DOHH2 (cell line): ENCODE measurements around the gene VCL.

Source experiments
- H3F3A ChIP-seq: fragments of 200-600 bp; sonication (generic), shearing (Covaris generic); 2 replicates; pipeline ENCODE4 v1.6.0; 2016; ENCODE audit warnings: antibody characterized with exemption, mild to moderate bottlenecking; ENCODE audit not compliant: control insufficient read depth, insufficient read depth
- H3K27ac ChIP-seq: fragments of 200-600 bp; sonication (generic); 2 replicates; pipeline ENCODE4 v1.5.1; 2014; ENCODE audit warnings: low read depth, mild to moderate bottlenecking, low read length, moderate library complexity
- H3K27me3 ChIP-seq: fragments of 200-600 bp; sonication (generic); 2 replicates; pipeline ENCODE4 v1.6.1; 2014; ENCODE audit warnings: mild to moderate bottlenecking, low read length, mixed read lengths; ENCODE audit not compliant: control insufficient read depth
- H3K36me3 ChIP-seq: fragments of 200-600 bp; sonication (generic); 2 replicates; pipeline ENCODE4 v1.6.1; 2014; ENCODE audit warnings: mild to moderate bottlenecking, low read length, moderate library complexity, mixed read lengths; ENCODE audit not compliant: control insufficient read depth
- H3K4me1 ChIP-seq: fragments of 200-600 bp; sonication (generic); 2 replicates; pipeline ENCODE4 v1.6.1; 2014; ENCODE audit warnings: mild to moderate bottlenecking, low read length, mixed read lengths; ENCODE audit not compliant: control insufficient read depth
- H3K4me2 ChIP-seq: fragments of 200-600 bp; sonication (generic); 2 replicates; pipeline ENCODE4 v1.6.0; 2014; ENCODE audit warnings: mild to moderate bottlenecking, low read length, moderate library complexity
- H3K4me3 ChIP-seq: fragments of 200-600 bp; sonication (generic); 2 replicates; pipeline ENCODE4 v1.5.1; 2014; ENCODE audit warnings: mild to moderate bottlenecking, low read length, mixed read lengths
- H3K79me2 ChIP-seq: fragments of 200-600 bp; sonication (generic); 2 replicates; pipeline ENCODE4 v1.6.1; 2014; ENCODE audit warnings: mild to moderate bottlenecking, low read length, mixed read lengths; ENCODE audit not compliant: control insufficient read depth
- H3K9me2 ChIP-seq: fragments of 200-600 bp; sonication (generic); replicated peaks from 2 replicates; pipeline ENCODE4 v1.6.1; 2014; ENCODE audit warnings: mild to moderate bottlenecking, low read length, mixed read lengths; ENCODE audit not compliant: control insufficient read depth
- H3K9me3 ChIP-seq: fragments of 200-600 bp; sonication (generic); 2 replicates; pipeline ENCODE4 v1.6.1; 2014; ENCODE audit warnings: antibody characterized with exemption, low read length, mixed read lengths; ENCODE audit not compliant: control insufficient read depth, insufficient read depth
- H4K20me1 ChIP-seq: fragments of 200-600 bp; sonication (generic); 2 replicates; pipeline ENCODE4 v1.6.0; 2014; ENCODE audit warnings: low read depth, mild to moderate bottlenecking, antibody characterized with exemption, low read length, moderate library complexity; ENCODE audit not compliant: control insufficient read depth, insufficient read depth
- CTCF ChIP-seq: fragments of 200-600 bp; sonication (generic); IDR thresholded peaks from one replicate; pipeline ENCODE4 v1.5.1; 2014; ENCODE audit warnings: antibody characterized with exemption, mild to moderate bottlenecking, low read depth, low read length; ENCODE audit not compliant: poor library complexity, severe bottlenecking
- EZH2phosphoT487 ChIP-seq: fragments of 200-600 bp; sonication (generic); IDR thresholded peaks from 2 replicates; pipeline ENCODE4 v1.6.1; 2017; ENCODE audit warnings: borderline replicate concordance, mild to moderate bottlenecking, antibody characterized with exemption, low read length, moderate library complexity, mixed read lengths

The VCL gene

GRCh38 chr10:74107391-74107790 lies 109.5 kb downstream of the VCL start:
- H3K9me2 ChIP-seq: no peaks in the 10 kb centered on the region
- H3K4me2 ChIP-seq: no peak overlapping the region
- no peaks in the 10 kb centered on the region for H3K9me3 ChIP-seq
- no peaks in the 10 kb centered on the region for H3K79me2 ChIP-seq
- no peaks in the 10 kb centered on the region for H3K27me3 ChIP-seq
- TF ChIP-seq CTCF (no peak), EZH2phosphoT487 (no peak)
- peaks cover 84% of the 10 kb centered on the region for H3K36me3 ChIP-seq
- no peaks in the 10 kb centered on the region for H4K20me1 ChIP-seq
- no peak overlapping the region for H3K4me3 ChIP-seq
- no peak overlapping the region for H3K27ac ChIP-seq
- H3K4me1 ChIP-seq: no peaks in the 10 kb centered on the region
- peaks cover 3% of the 10 kb centered on the region; the same call in 1 of the 2 replicates for H3F3A ChIP-seq

- no peak for TF ChIP-seq EZH2phosphoT487
- no peak for TF ChIP-seq CTCF
- H3K36me3 ChIP-seq: peaks cover 92% of the 10 kb centered on the region
Observed at GRCh38 chr10:74109452-74109851, 111.5 kb downstream of the VCL start.

GRCh38 chr10:74110120-74110519 lies 112.2 kb downstream of the VCL start:
- Histone ChIP-seq H3K9me2 (no peaks in the 10 kb centered on the region), H3K27me3 (no peaks in the 10 kb centered on the region), H3F3A (peaks cover 3% of the 10 kb centered on the region; the same call in 1 of the 2 replicates), H3K4me1 (no peaks in the 10 kb centered on the region), H3K27ac (no peak overlapping the region), H3K79me2 (no peaks in the 10 kb centered on the region), H3K36me3 (peaks cover 91% of the 10 kb centered on the region), H3K4me2 (no peak overlapping the region), H4K20me1 (no peaks in the 10 kb centered on the region), H3K4me3 (no peak overlapping the region), H3K9me3 (no peaks in the 10 kb centered on the region)
- TF ChIP-seq CTCF (no peak), EZH2phosphoT487 (no peak)

More at GRCh38 chr10:74109452-74109851, 111.5 kb downstream of the VCL start:
- Histone ChIP-seq H4K20me1 (no peaks in the 10 kb centered on the region), H3K4me2 (no peak overlapping the region), H3F3A (peaks cover 3% of the 10 kb centered on the region; the same call in 1 of the 2 replicates), H3K4me3 (no peak overlapping the region), H3K27ac (no peak overlapping the region), H3K4me1 (no peaks in the 10 kb centered on the region), H3K79me2 (no peaks in the 10 kb centered on the region), H3K9me3 (no peaks in the 10 kb centered on the region), H3K27me3 (no peaks in the 10 kb centered on the region), H3K9me2 (no peaks in the 10 kb centered on the region)
